CD14-positive monocyte (primary cell): ENCODE results near the gene PEX16. TPM values are rescaled to one million over a fixed set of nuclear protein-coding genes. Genes with fewer than 3 reads are reported as not detected.

Source experiments
- DNase-seq, 3 donors: peaks; one replicate each; pipeline ENCODE4 v3.0.0-alpha.2; 2011 to 2022
- H2AFZ ChIP-seq: 2 replicates; pipeline ENCODE4 v1.6.0; 2012; ENCODE audit warnings: mild to moderate bottlenecking, low read depth, low read length, inconsistent platforms; ENCODE audit not compliant: insufficient read depth, poor library complexity, severe bottlenecking
- H3K27ac ChIP-seq, 2 donors: 1 replicate in 1 of 2; 2 replicates in 1 of 2; pipeline ENCODE4 v1.5.1; 2012 to 2013; ENCODE audit warnings: low read length in 2 of 2, control low read depth in 1 of 2, inconsistent platforms in 1 of 2, low read depth in 1 of 2, mild to moderate bottlenecking in 1 of 2
- H3K27me3 ChIP-seq, 2 donors: one replicate each; pipeline versions ENCODE4 v1.6.0 to v1.6.1; 2011 to 2013; ENCODE audit warnings: low read length in 2 of 2; ENCODE audit not compliant: control insufficient read depth in 2 of 2, insufficient read depth in 2 of 2
- H3K36me3 ChIP-seq, 2 donors: replicated peaks in 1 of 2; 1 replicate in 1 of 2; 2 replicates in 1 of 2; pipeline versions ENCODE4 v1.5.1 to v1.6.1; 2012 to 2013; ENCODE audit warnings: low read length in 2 of 2, control low read depth in 1 of 2, inconsistent platforms in 1 of 2, mild to moderate bottlenecking in 1 of 2; ENCODE audit not compliant: insufficient read depth in 2 of 2, control insufficient read depth in 1 of 2
- H3K4me1 ChIP-seq, 2 donors: 1 replicate in 1 of 2; 2 replicates in 1 of 2; pipeline versions ENCODE4 v1.5.1 to v1.6.1; 2012 to 2013; ENCODE audit warnings: low read length in 2 of 2, control low read depth in 1 of 2, inconsistent platforms in 1 of 2, mild to moderate bottlenecking in 1 of 2, moderate library complexity in 1 of 2; ENCODE audit not compliant: insufficient read depth in 2 of 2, control insufficient read depth in 1 of 2
- H3K4me2 ChIP-seq: replicated peaks from 2 replicates; pipeline ENCODE3; 2012; ENCODE audit warnings: low read length, moderate library complexity, mild to moderate bottlenecking; ENCODE audit not compliant: poor library complexity, severe bottlenecking; ENCODE audit errors: extremely low read depth
- H3K4me3 ChIP-seq, 3 experiments: fragments of 200-600 bp in 1 of 3; sonication (generic) in 1 of 3; replicated peaks in 1 of 3; 1 replicate in 2 of 3; 2 replicates in 1 of 3; pipeline ENCODE4 v1.5.1; 2011 to 2013; ENCODE audit warnings: low read length in 3 of 3, mild to moderate bottlenecking in 3 of 3, control low read depth in 2 of 3, low read depth in 2 of 3, inconsistent platforms in 1 of 3, moderate library complexity in 1 of 3
- H3K79me2 ChIP-seq: 2 replicates; pipeline ENCODE4 v1.6.0; 2012; ENCODE audit warnings: mild to moderate bottlenecking, control low read depth, inconsistent platforms, low read length, moderate library complexity; ENCODE audit not compliant: insufficient read depth
- H3K9ac ChIP-seq: 2 replicates; pipeline ENCODE4 v1.6.0; 2017; ENCODE audit warnings: low read length, mild to moderate bottlenecking; ENCODE audit not compliant: insufficient read depth, poor library complexity, severe bottlenecking
- H3K9me3 ChIP-seq, 2 donors: replicated peaks in 1 of 2; 1 replicate in 1 of 2; 2 replicates in 1 of 2; pipeline versions ENCODE4 v1.5.1 to v1.6.1; 2012 to 2013; ENCODE audit warnings: low read length in 2 of 2, control low read depth in 1 of 2; ENCODE audit not compliant: control insufficient read depth in 1 of 2, insufficient read depth in 1 of 2
- H4K20me1 ChIP-seq: 2 replicates; pipeline ENCODE4 v1.6.0; 2012; ENCODE audit warnings: mild to moderate bottlenecking, low read length, control low read depth, moderate library complexity; ENCODE audit not compliant: insufficient read depth
- H3K27ac Mint-ChIP-seq, 7 donors: one replicate each; pipeline ENCODE4 v1.8.0; 2020; ENCODE audit warnings: mild to moderate bottlenecking in 7 of 7, mixed read lengths in 7 of 7, moderate library complexity in 6 of 7, inconsistent platforms in 2 of 7
- H3K27me3 Mint-ChIP-seq, 3 donors: one replicate each; pipeline ENCODE4 v1.8.0; 2021 to 2022; ENCODE audit warnings: low read depth in 3 of 3, mild to moderate bottlenecking in 3 of 3, mixed read lengths in 3 of 3, moderate library complexity in 3 of 3, inconsistent platforms in 1 of 3
- H3K36me3 Mint-ChIP-seq, 2 donors: one replicate each; pipeline ENCODE4 v1.8.0; 2020; ENCODE audit warnings: mixed read lengths in 2 of 2, inconsistent platforms in 1 of 2, mild to moderate bottlenecking in 1 of 2
- H3K4me1 Mint-ChIP-seq: one replicate; pipeline ENCODE4 v1.8.0; 2020; ENCODE audit warnings: mild to moderate bottlenecking, mixed read lengths
- H3K4me3 Mint-ChIP-seq, 2 donors: one replicate each; pipeline ENCODE4 v1.8.0; 2020; ENCODE audit warnings: mild to moderate bottlenecking in 2 of 2, mixed read lengths in 2 of 2, moderate library complexity in 1 of 2
- H3K9me3 Mint-ChIP-seq, 7 donors: one replicate each; pipeline ENCODE4 v1.8.0; 2020 to 2022; ENCODE audit warnings: mixed read lengths in 7 of 7, mild to moderate bottlenecking in 6 of 7, moderate library complexity in 6 of 7, inconsistent platforms in 2 of 7
- CTCF ChIP-seq: fragments of 200-600 bp; IDR thresholded peaks from one replicate; pipeline ENCODE4 v1.8.0; 2022; ENCODE audit warnings: antibody characterized with exemption, mild to moderate bottlenecking
- WGBS: methylation state at CpG from one replicate; pipeline ENCODE4 v1.1.5; 2013; ENCODE audit warnings: missing lambda C conversion rate; ENCODE audit not compliant: insufficient coverage; 5-methylcytosine and 5-hydroxymethylcytosine counted together
- intact Hi-C, 2 donors: fragments of 100-400 bp; cut with micrococcal nuclease; formaldehyde crosslinking; loops; one replicate each; pipeline versions ENCODE4 v1.15.0 to v1.15.1; 2023
- polyA plus RNA-seq, 3 donors: library from polyadenylated mRNA; depleted of rRNA in 1 of 3; unstranded in 2 of 3; stranded (reverse) in 1 of 3; fragments of 300-500 nt in 2 of 3; fragments of >200 nt in 1 of 3; fragmentation: Illumina TruSeq in 2 of 3; gene quantifications; 1 replicate in 2 of 3; 2 replicates in 1 of 3; pipeline ENCODE4 v1.2.3, GENCODE V29; 2012 to 2021

The PEX16 gene
- polyA plus RNA-seq, 3 donors, result 33.8 to 46.1 (median 35.1) TPM

- no peak overlapping the region for H2AFZ ChIP-seq
- H3K4me1 ChIP-seq, result no peaks in the 10 kb centered on the region
- H3K36me3 Mint-ChIP-seq, result peaks cover 62 to 66% of the 10 kb centered on the region in 2 donors
- H4K20me1 ChIP-seq, result peaks cover 14% of the 10 kb centered on the region
- intact Hi-C loops, result no loop called here
- H3K27ac ChIP-seq, result no peak overlapping the region
- peaks cover 59 to 68% of the 10 kb centered on the region in 2 donors for H3K36me3 ChIP-seq
- 95% methylated on average over 4 of the region's 7 CpGs for WGBS
- H3K27ac Mint-ChIP-seq, result peak overlapping the region in 1 of 7 donors; percentile 22
- DNase-seq, result no peak
- H3K9me3 ChIP-seq, result no peaks in the 10 kb centered on the region
- H3K4me3 ChIP-seq, result no peak overlapping the region
- peaks cover 0 to 4% (median 0%) of the 10 kb centered on the region in 7 donors for H3K9me3 Mint-ChIP-seq
- peaks cover 0 to 3% of the 10 kb centered on the region in 2 donors for H3K27me3 ChIP-seq
- no peaks in the 10 kb centered on the region for H3K79me2 ChIP-seq
- H3K9ac ChIP-seq, result no peak overlapping the region
- H3K4me2 ChIP-seq, result no peak overlapping the region
- no peak overlapping the region for H3K4me3 Mint-ChIP-seq
- no peak for TF ChIP-seq CTCF
- H3K27me3 Mint-ChIP-seq, result peaks cover 3 to 8% (median 5%) of the 10 kb centered on the region in 3 donors
- peaks cover under 1% of the 10 kb centered on the region for H3K4me1 Mint-ChIP-seq
Observed at GRCh38 chr11:45879803-45880686, 37.6 kb downstream of the PEX16 start.

GRCh38 chr11:45877845-45878244, 39.8 kb downstream of the PEX16 start:
- H3K9me3 Mint-ChIP-seq, result no peaks in the 10 kb centered on the region
- peaks cover 71 to 90% of the 10 kb centered on the region in 2 donors for H3K36me3 ChIP-seq
- peaks cover 78 to 86% of the 10 kb centered on the region in 2 donors for H3K36me3 Mint-ChIP-seq
- no peak for TF ChIP-seq CTCF
- H2AFZ ChIP-seq, result no peak overlapping the region
- no peaks in the 10 kb centered on the region for H3K9me3 ChIP-seq
- 100% methylated on average over 3 of the region's 3 CpGs for WGBS
- no peaks in the 10 kb centered on the region for H4K20me1 ChIP-seq
- H3K4me1 ChIP-seq, result no peaks in the 10 kb centered on the region
- intact Hi-C loops, result no loop called here
- no peaks in the 10 kb centered on the region for H3K27me3 Mint-ChIP-seq
- no peaks in the 10 kb centered on the region for H3K79me2 ChIP-seq
- H3K4me3 Mint-ChIP-seq, result no peak overlapping the region
- DNase-seq, result no peak
- H3K27ac ChIP-seq, result no peak overlapping the region
- no peaks in the 10 kb centered on the region for H3K4me1 Mint-ChIP-seq
- H3K4me3 ChIP-seq, result no peak overlapping the region
- no peak overlapping the region for H3K9ac ChIP-seq
- no peak overlapping the region for H3K27ac Mint-ChIP-seq
- H3K27me3 ChIP-seq, result no peaks in the 10 kb centered on the region
- no peak overlapping the region for H3K4me2 ChIP-seq
